Fibroblast of skin of right biceps (primary cell): ENCODE data around the gene PPFIA1.

Source experiments
- DNase-seq: peaks from one replicate; pipeline ENCODE4 v3.0.0-alpha.2; 2013

PPFIA1 gene

DNA sequence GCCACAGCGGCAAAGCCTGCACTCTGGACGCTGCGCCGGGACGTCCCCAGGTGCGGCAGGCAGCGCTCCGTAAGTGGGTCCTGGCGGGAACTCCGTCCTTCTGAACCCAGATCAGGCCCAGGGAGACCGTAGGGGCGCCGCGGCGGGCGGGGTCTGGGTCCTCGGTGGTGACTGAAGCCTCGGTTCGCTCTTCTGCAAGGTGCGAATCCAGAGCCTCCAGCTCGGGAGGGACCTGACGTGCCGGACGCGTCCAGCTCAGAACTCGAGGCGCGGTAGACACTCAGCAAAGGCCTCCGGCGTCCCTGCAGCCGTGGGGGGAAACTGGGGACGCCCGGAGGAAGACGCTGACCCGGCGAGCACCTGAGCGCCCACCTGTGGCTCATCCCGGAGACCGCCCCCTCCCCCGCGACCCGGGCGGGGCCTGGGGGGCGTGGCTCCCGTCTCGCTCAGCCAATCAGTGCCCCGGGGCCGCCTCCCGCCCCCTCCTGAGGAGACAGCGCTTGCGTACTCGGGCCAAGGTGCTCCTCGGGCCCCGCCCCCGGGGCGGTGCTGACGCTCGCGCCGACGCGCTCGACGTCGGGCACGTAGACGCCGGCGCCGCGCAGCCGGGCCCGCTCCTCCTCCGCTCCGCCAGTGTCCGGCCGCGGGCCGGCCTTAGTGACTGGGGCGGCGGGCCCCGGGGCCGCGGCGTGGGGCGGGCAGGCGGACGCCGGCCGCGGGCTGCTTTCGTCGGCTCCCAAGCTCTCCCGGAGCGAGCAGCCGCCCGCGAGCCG lies at the start of gene PPFIA1:
Gene PPFIA1 (plus strand): TSS at position 587 of the 773 bp plus-strand sequence. CDS start 1,483 bp downstream, outside the sequence.
- peak; percentile 93 for DNase-seq

DNA sequence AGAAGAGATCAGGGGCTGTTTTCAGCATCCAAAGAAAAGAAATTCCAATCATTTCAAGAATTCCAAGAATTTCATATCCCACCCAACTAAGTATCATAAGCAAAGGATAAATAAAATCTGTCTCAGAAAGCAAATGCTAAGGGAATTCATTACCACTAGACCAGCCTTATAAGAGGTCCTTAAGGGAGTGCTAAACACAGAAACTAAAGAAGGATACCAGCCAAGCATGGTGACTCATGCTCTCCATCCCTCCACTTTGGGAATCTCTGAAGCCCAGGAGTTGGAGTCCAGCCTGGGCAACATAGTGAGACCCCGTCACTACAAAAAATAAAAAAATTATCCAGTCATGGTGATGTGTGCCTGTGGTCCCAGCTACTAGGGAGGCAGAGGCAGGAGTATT lies 49.6 kb upstream of the PPFIA1 start:
- peak; percentile 35 for DNase-seq

DNA sequence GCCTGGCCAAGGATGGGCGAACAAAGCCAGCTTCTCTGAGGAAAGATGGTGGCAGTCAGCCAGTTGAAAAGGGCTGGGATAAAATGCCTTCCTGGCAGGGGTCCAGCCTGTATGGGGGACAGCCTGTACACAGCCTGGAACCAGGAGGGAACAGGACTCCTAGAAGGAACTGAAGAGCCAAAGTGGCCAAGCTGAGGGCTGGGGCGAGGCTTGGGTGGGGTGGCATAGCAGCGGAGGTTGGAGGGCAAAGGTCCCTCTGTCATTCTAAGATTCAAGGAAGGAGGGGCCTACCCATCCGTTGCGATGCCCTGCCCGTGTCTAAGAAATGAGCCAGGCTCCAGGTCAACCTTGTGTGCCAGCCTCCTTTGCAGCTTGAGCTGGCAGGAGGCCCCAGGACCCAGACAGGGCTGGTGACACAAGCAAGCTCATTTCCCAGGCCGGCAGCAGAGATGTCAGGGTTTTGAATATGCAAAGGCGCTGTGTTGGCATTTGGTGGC lies 44.8 kb upstream of the PPFIA1 start:
- DNase-seq: no peak

DNA sequence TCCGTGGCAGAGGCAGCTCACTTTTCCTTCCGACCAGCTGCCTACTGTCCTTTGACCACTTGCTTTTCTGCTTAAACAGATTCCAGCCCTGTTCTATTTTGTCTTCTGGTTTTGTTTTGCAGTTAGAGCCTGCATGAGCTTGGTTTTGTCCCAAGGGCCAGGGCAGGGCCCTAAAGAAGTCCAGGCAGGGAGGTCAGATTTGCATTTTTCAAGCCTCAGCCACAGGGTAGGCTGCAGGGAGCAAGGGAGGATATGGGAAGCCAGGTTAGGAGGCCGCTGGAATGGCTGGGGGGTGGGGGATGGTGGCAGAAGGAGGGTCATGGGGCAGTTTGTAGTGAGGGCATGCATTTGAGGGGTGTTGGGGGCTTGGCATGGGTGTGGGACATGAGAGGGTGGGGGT lies 44.3 kb upstream of the PPFIA1 start:
- no peak for DNase-seq

DNA sequence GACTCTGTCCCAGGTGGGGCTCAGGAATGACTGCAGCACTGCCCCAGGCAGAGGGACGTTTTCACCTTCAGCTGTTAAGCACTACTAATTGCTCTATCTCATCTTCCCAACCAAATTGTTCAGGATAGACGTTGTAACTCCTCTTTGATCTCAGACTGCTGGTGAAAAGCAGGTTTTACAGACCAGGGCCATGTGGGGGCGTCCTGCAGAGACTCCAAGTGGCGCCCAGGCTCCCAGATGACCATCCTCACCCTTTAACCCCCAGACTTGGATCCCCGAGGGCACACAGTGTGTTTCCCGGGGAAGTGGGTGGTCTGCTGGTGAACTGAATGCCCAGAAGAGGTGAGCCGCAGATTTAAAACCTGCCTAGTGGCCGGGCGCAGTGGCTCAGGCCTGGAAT lies 43.5 kb upstream of the PPFIA1 start:
- no peak for DNase-seq

DNA sequence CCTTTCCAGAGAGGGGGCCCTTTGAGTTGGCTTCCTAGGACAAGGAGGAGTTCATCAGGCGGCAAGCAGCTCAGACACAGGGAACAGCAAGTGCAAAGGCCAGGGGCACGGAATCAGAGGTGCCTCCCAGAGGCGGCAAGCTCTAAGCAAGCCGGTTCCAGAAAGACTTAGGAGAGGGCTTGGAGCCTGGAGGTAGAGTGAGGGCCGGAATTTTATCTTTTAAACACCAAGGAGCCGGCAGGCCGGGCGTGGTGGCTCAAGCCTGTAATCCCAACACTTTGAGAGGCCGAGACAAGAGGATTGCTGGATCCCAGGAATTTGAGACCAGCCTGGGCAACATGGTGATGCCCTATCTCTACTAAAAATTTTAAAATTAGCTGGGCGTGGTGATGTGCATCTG lies 40.8 kb upstream of the PPFIA1 start:
- DNase-seq: no peak

DNA sequence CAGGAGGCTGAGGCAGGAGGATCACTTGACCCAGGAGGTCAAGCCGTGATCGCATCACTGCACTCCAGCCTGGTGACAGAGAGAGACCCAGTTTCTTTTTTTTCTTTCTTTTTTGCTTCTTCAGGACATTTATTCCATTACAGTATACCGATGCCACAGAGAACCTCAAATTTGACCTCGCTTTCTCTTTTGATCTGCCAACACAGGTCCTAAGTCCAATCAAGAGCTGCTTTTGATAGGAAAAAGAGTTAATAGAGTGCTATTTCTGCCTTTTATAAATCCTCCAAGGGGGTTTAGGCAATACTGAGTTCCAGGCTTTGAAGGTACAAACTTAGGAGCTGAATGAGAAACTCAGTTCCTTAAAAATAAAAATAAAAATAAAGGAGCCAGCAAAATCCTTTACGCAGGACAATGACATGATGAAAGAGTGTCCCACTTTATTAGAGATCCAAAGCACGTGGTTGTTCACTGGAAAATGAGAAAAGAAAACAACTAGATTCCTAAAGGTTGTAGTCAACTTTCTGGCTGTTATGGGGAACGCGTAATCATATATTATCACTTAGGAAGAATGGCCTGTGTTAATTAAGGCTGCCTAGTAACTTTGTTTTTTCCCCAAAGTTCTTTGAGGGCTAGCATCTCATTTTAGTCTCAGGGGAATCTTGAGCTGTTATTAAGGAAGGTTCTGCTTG lies 40.2 kb upstream of the PPFIA1 start:
- DNase-seq: peak; percentile 15

DNA sequence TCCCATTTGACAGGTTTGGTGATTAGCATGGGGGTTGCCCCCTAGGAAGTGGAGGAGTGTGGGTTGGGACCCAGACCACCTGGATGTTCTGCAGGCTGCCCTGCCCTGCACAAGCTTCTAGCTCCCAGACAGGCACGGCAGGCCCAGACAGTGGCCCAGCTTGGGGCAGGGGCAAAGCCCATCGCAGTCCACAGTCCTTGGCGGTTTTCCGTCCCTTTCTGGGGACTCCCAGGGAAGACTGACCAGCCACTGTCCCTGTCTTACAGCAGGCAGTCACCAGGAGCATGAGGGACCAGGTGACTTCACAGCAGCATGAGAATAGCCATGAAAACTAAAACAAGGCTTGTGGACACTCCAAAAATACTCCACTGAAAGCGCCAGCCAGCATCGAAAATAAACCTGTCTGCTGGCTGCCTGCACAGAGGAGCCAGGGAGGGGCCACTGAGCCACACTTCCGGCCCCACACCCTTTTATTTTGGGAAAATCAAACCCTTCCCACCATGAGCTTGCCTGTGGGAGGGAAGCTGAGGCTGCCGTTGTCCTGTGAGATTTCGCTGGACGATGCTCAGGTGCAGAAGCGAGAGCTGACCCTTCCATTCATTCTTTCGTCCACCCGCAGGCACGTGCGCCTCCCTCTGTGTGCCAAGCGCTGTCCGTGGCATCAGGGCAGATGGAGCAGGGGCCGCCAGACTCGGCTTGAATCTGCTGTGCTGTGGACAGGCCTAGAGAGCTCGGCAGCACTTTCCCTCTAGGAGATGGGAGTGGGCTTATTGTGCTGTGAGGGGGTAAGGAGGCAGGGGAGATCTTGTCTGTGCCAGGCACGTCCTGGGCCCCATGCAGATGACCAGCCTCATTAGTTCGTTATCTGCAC lies 39.4 kb upstream of the PPFIA1 start:
- DNase-seq: no peak

DNA sequence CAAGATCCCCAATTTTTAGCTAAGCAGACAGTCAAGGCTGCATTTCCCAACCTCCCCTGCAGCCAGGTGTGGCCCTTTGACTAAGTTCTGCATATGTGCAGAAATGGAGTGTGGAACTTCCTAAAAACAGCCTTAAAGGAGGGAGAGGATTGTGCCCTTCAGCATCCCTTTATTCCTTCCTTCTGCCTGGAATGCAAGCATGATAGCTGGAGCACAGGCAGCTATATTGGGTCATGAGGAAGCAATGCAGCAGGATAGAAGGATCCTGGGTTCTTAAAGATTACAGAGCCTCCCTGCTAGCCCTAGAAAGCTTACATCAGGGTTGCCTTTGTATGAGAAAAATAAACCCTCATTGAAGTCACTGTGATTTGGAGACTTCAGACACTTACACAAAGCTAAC lies 37.5 kb upstream of the PPFIA1 start:
- no peak for DNase-seq

DNA sequence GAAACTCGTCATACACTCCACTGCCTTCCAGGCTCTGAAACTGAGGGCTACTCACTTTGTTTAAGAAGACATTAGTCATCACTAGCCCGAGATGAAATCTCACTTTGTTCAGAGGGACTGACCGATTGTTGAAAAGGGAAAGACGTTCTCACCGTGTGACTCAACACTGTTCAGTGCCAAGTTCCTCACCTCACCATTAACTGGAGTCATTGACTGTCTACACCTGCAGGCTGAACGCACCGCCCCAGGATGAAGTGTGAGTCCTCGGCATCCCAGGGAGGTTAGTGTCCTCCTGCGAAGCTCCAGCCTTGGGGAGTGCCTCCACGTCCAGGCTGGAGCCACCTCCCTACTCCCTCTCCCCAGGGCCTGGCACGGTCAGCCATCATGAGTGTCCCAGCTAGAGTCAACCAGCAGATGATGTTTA lies 37.0 kb upstream of the PPFIA1 start:
- peak; percentile 76 for DNase-seq

DNA sequence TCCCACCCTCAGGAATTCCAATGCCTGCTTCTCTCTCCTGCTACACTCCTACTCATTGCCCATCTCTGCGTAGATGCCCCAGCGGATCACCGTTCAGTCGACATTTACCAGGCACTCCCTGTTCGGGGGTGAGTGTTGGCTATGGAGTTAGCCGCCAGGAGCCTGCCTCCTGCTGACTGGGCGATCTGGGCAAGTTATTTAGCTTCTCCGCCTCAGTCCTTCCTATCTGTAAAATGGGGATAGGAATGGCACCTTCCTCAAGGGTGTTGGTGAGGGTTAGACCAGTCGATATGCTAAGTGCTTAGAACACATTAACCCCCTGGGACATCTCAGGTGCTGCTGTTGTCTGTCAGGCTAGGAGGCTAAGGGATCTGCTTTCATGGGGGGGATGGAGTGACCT lies 36.5 kb upstream of the PPFIA1 start:
- DNase-seq: no peak

DNA sequence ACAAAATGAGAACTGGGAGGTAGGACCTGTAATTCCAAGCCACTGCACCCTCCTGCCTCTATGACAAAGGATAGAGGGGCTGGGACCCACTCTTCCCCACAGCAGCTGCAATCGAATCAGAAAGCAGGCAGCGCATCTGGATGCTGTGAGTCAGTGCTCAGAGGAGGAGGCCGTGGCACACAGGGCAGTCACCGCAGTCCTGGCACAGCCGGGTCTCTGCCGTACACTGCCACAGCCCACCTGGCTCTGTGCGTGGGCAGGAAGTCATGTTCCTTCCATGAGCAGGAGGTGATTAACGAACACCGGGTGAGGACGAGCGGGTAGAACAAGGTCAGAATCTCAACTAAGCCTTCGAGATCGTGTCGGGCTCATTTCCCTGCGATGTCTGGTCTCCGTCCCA lies 30.2 kb upstream of the PPFIA1 start:
- no peak for DNase-seq

DNA sequence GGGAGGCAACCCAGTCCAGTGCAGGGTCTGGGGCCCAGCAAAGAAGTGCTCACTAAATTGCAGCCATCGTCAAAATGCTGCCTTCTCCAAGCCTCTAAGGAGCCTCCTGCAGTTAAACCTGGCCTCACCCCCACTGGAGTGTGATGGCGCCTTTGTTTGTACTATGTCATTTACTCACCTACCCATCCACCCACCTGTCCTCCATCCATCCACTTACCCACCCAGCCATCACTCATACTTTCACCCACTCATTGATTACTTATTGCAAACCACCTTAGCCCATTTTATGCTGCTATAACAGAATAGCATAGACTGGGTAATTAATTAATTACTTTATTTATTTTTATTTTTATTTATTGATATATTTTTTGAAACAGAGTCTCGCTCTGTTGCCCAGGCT lies 28.8 kb upstream of the PPFIA1 start:
- no peak for DNase-seq

DNA sequence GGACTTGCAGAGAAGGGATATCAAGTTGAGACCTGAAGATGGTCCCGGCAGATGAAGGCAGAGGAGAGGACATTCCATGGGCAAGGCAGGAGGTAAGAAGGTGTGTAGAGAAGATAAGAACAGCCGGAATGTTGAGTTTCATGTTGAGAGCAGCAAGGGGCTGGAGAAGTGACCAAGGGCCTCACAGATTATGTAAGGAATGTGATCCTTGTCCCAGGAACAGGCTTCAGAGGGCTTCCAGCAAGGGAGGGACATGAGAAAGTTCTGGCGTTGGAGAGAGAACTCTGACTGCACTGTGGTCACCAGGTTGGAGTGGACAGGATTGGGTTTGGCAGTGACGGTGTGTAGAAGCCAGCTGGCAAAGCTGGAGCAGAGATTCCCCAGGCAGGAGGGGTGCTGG lies 27.6 kb upstream of the PPFIA1 start:
- no peak for DNase-seq

DNA sequence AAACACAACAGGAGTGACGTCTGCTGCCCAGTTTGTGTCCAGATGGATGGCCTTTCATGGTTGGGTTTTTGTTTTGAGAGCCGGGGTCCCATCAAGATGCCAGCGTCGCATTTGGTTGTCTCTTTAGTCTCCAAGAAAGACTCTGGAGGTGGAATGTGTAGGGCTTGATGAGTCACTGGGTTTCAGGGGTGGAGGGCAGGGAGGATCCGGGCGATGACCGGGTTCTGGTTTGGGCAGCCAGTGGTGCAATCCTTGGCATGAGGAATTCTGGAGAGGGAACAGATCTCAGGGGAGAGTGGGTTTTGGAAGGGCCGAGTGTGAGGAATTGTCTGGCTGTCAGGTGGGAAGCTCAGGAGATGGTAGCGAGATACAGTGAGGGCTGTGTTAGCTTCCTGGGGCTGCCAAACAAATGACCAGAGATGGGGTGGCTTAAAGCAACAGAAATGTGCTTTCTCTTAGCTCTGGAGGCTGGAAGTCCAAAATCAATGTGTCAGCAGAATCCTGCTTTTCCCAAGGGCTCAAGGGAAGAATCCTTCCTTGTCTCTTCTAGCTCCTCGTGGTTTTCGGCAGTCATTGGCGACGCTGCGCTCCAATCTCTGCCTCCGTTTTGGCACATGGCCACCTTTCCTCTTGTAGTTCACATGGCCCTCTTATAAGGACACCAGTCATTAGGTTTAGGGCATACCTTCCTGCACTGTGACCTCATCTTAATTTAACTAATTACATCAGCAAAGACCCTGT lies 26.4 kb upstream of the PPFIA1 start:
- DNase-seq: peak; percentile 17

DNA sequence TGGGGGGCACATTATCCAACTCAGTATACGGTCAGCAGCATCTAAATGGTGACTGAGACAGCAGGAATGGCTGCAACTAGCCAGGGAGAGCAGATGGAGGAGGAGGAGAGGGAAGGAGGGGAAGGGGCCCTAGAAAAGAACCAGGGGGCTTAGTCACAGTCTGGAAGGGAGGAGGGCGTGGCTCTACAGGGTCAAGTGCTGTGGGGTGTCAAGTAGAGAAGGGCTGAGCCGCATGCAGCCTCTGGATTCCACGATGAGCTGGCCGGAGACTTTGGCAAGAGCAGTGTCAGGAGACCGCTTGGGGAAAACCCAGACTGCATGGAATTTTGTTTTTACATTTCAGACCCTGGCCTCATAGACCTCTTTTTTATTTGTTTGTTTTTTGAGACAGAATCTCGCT lies 25.8 kb upstream of the PPFIA1 start:
- DNase-seq: peak; percentile 72

DNA sequence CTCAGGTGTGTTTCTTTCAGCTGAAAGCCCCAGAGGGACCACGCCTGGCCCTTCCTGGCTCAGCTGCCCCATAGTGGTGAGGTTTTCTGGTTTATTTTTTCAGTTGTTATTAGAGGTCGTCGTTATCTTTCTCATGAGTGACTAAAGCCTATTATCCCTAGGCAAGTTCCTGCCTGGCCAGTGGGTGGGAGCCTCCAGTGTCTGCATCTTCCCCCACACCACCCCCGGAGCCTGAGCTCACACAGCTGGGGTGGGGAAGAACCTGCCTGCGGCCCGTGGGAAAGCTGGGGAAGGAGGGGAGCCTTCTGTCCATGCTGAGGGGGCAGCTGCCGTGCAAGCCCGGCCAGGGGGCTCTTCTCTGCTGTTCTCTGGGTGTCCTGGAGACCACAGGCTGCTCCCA lies 24.3 kb upstream of the PPFIA1 start:
- DNase-seq: no peak

DNA sequence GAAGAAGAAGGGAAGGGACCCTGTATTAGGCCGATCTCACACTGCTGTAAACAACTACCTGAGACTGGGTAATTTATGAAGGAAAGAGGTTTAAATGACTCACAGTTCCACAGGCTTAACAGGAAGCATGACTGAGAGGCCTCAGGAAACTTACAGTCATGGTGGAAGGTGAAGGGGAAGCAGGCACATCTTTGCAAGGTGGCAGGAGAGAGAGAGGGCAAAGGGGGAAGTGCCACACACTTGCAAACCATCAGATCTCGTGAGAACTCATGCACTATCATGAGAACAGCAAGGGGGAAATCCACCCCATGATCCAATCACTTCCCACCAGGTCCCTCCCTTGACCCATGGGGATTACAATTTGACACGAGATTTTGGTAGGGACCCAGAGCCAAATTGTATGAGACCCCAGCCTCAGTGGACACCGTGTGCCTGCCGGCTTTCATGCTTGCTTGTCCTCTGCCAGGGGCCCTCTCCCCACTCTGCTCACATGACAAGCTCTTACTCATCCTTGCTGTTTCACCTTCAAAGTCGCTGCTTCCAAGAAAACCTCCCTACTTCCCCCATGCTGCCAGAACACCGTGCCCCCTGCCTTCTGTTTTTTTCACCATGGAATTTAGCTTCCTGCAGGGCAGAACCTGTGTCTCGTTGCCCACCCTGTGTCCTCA lies 23.3 kb upstream of the PPFIA1 start:
- DNase-seq: no peak

DNA sequence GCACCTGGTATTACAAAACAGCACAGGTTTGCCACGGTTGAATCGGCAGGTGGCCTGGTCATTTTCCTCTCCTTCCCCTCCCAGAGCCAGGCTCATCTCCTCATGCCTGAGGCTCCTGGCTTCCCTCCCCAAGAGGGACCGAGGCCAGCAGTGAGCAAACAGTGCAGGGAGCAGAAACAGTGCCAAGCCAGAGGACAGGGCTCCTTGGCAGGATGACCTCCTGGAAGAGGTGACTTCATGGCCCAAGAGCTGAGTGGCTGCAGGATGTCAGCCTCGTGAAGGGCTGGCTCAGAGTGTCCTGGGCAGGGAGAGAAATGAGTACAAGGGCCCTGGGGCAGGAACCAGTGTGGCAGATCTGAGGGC lies 22.8 kb upstream of the PPFIA1 start:
- DNase-seq: no peak

DNA sequence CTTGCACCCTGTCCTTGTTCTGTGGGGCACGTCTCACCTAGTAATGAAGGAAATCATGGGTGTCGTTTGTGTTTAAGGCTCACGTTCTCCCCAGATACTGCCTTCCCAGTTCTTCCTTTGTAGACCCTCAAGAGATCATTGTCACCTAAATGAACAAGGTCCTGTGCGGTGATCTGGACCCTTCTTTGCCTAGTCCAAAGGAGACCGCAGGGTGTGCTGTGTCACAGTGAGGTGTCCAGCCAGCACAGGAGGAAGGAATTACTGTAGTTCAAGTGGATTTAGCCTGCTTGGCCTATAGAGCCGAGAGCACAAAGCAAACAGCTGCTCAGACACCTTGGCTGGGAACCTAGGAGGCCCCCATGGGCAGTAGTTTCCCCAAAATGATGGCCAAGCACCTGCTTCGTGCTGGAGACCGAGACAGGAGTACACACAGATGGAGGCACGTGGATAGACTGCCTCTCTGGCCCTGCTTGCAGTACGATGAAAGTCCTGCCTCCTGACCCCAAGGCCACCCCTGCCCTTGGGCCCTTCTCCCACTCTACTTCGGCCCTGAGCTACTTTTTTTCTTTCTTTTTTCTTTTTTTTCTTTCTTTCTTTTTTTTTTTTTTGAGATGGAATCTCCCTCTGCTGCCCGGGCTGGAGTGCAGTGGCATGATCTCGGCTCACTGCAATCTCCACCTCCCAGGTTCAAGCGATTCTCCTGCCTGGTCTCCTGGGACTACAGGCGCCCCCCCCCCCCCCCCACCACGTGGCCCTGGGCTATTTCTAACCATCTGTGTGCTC lies 19.4 kb upstream of the PPFIA1 start:
- no peak for DNase-seq

DNA sequence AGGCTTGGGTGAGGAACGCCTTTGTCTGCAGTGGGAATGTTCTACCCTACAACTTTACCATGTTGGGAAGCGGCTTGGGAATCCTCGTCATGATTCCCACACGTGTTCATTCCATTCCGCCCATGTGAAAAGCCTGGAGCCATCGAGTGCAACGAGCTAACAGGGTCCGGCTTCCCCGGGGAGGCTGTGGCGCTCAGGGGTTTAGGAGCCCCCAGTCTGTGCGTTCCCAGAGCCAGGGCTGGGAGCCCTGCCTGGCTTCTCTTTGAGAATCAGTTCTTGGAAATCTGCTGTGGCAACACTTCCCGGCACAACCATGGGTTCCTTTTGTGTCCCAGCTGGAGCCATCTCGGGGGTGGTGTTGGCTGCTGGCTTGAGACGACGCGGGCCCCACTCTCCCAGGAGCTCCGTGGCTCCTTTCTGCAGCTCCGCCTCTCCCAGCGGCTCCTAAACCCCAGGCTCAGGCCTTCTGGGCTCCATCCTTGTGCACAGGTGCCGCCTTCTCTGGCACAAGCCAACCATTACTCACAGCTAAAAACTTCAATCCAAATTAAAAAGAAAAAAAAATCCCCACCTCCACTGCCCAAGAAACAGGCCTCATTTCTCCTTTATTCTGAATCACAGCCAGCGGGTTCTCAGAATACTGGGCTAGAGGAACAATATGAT lies 18.7 kb upstream of the PPFIA1 start:
- peak; percentile 19 for DNase-seq
